ENCODE measurements around the gene MAPKAPK3. TPM values are rescaled to one million over a fixed set of nuclear protein-coding genes. Genes with fewer than 3 reads are reported as not detected.

MAPKAPK3 gene
- total RNA-seq, 1 experiment from 2014 or later: 88.2 TPM

DNA sequence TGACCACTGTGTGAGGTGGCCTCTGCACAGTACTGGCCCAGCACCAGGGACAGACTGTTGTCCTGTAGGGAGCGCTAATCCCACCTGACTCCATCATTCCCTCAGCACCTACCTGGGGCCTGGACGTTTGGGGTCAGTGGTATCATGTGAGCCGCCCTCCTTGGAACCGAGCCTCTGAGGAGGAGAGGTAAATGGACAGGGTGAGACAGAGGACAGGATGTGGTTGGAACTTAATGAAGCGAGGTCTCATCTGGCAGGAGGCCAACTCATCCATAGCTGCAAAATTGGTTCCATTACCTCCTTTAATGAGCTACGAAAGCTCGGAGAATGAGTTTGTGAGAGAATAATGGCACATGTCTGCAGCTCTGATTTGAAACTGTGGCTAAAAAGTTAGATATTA lies 13.9 kb downstream of the MAPKAPK3 start:
- CTCF ChIA-PET: no interaction called here

DNA sequence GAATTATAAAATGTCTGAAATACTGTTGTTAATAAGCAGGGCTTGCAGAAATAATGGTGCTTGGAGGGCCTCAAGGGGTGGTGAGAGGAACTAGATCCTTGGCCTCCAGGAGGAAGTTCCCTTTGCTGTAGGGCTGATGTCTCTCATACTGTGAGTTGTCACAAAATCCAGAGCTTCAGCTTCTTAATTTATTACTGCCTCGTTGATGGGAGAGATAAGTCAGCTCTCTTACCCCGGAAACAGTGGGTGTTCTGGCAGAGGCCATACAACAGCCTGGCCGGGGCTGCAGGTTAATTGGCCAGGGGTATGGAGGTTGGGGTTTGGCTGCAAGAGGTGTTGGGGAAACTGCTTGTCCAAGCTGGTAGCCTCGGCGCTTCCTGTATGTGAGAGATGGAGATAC lies 15.5 kb downstream of the MAPKAPK3 start:
- peaks cover 57% of the 10 kb centered on the region for H3K4me1 ChIP-seq (replicated peaks; ENCODE audit: insufficient read depth)
- peaks cover 17% of the 10 kb centered on the region; the same call in 1 of the 2 replicates for H3F3A ChIP-seq (ENCODE audit: insufficient read depth, low read depth)
- ChIA-PET POLR2A (ENCODE audit: unreplicated experiment) (no interaction called here), CTCF (interaction anchor here (0.6 to 0.8 kb wide), 2 partner anchors 20 to 1026 kb away, joined by 4 to 5 read pairs; no protein-coding TSS in a partner anchor)
- no peaks in the 10 kb centered on the region for H3K27me3 ChIP-seq (ENCODE audit: insufficient read depth, low read depth)
- no peaks in the 10 kb centered on the region for H3K36me3 ChIP-seq (ENCODE audit: low read depth)
- H4K20me1 ChIP-seq (ENCODE audit: insufficient read depth): no peaks in the 10 kb centered on the region
- H2AFZ ChIP-seq: no peak overlapping the region
- intact Hi-C loops (cut with micrococcal nuclease; ENCODE audit: unreplicated experiment): no loop called here
- peak in 1 of 2 experiments; percentile 81 for DNase-seq
- TF ChIP-seq, protein P1, sequence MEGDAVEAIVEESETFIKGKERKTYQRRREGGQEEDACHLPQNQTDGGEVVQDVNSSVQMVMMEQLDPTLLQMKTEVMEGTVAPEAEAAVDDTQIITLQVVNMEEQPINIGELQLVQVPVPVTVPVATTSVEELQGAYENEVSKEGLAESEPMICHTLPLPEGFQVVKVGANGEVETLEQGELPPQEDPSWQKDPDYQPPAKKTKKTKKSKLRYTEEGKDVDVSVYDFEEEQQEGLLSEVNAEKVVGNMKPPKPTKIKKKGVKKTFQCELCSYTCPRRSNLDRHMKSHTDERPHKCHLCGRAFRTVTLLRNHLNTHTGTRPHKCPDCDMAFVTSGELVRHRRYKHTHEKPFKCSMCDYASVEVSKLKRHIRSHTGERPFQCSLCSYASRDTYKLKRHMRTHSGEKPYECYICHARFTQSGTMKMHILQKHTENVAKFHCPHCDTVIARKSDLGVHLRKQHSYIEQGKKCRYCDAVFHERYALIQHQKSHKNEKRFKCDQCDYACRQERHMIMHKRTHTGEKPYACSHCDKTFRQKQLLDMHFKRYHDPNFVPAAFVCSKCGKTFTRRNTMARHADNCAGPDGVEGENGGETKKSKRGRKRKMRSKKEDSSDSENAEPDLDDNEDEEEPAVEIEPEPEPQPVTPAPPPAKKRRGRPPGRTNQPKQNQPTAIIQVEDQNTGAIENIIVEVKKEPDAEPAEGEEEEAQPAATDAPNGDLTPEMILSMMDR (conservative IDR thresholded peaks at IDR 0.05): no peak
- TF ChIP-seq EZH2 (IDR thresholded peaks at IDR 0.05; ENCODE audit: low read depth): no peak
- H3K9me2 ChIP-seq (ENCODE audit: insufficient read depth): no peaks in the 10 kb centered on the region
- H3K27ac ChIP-seq: peak overlapping the region; percentile 44; the same call in 1 of the 2 replicates
- H3K4me2 ChIP-seq: peak overlapping the region; percentile 51
- no peaks in the 10 kb centered on the region for H3K9me3 ChIP-seq (ENCODE audit: insufficient read depth, low read depth)
- BruUV-seq (replicated peaks): no TSS peak
- no peak overlapping the region for H3K4me3 ChIP-seq
- H3K79me2 ChIP-seq (ENCODE audit: low read depth): peaks cover 65% of the 10 kb centered on the region

More for the DNA sequence above, 13.9 kb downstream of the MAPKAPK3 start:
- no peaks in the 10 kb centered on the region for H3K9me3 ChIP-seq (ENCODE audit: insufficient read depth, low read depth)
- POLR2A ChIA-PET (ENCODE audit: unreplicated experiment): no interaction called here
- H3F3A ChIP-seq (ENCODE audit: insufficient read depth, low read depth): peaks cover 29% of the 10 kb centered on the region; the same call in 1 of the 2 replicates
- intact Hi-C loops (cut with micrococcal nuclease; ENCODE audit: unreplicated experiment): no loop called here
- no peaks in the 10 kb centered on the region for H3K9me2 ChIP-seq (ENCODE audit: insufficient read depth)
- no TSS peak for BruUV-seq (replicated peaks)
- no peak overlapping the region for H3K27ac ChIP-seq
- TF ChIP-seq EZH2 (IDR thresholded peaks at IDR 0.05; ENCODE audit: low read depth): no peak
- TF ChIP-seq, protein P1 (conservative IDR thresholded peaks at IDR 0.05): no peak
- H3K4me1 ChIP-seq (replicated peaks; ENCODE audit: insufficient read depth): peaks cover 72% of the 10 kb centered on the region
- no peak overlapping the region for H3K4me3 ChIP-seq
- H3K27me3 ChIP-seq (ENCODE audit: insufficient read depth, low read depth): no peaks in the 10 kb centered on the region
- no peaks in the 10 kb centered on the region for H3K36me3 ChIP-seq (ENCODE audit: low read depth)
- H4K20me1 ChIP-seq (ENCODE audit: insufficient read depth): no peaks in the 10 kb centered on the region
- DNase-seq: no peak
- H3K4me2 ChIP-seq: peak overlapping the region; percentile 21; the same call in 1 of the 2 replicates
- H2AFZ ChIP-seq: no peak overlapping the region
- H3K79me2 ChIP-seq (ENCODE audit: low read depth): peaks cover 72% of the 10 kb centered on the region

DNA sequence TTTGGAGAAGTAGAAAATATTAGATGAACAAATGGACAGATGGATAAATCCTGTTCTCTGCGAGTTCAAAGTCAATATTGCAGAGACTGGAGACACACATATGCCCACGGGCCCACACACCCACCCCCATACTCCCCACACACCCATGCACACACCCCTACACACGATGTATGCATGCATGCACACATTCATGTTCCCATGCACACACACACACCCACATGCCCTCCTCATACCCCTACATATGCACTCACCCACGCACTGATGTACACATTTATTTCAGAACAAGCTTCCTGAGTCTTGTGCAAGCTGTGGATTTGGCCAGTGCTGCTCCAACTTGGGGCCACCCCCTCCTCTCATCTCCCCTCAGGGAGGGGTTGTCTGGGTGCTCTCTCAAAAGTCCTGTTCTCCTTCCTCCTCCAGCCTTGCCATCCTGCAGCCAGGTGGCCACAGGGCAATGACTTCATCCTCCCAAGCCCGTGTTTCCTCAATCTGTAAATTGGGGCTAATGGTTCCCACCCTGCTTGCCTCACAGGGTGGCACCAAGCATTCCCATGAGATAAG lies 16.4 kb downstream of the MAPKAPK3 start:
- no peaks in the 10 kb centered on the region for H3K27me3 ChIP-seq (ENCODE audit: insufficient read depth, low read depth)
- no TSS peak for BruUV-seq (replicated peaks)
- H4K20me1 ChIP-seq (ENCODE audit: insufficient read depth): no peaks in the 10 kb centered on the region
- no peaks in the 10 kb centered on the region for H3K9me3 ChIP-seq (ENCODE audit: insufficient read depth, low read depth)
- ChIA-PET CTCF (no interaction called here), POLR2A (ENCODE audit: unreplicated experiment) (no interaction called here)
- H3K27ac ChIP-seq: no peak overlapping the region
- H3K79me2 ChIP-seq (ENCODE audit: low read depth): peaks cover 63% of the 10 kb centered on the region
- H3K4me2 ChIP-seq: 0 out of 2 replicates have a peak overlapping the region, but pooled peaks have one; percentile 51
- no peaks in the 10 kb centered on the region for H3K36me3 ChIP-seq (ENCODE audit: low read depth)
- no peaks in the 10 kb centered on the region for H3K9me2 ChIP-seq (ENCODE audit: insufficient read depth)
- peaks cover 48% of the 10 kb centered on the region for H3K4me1 ChIP-seq (replicated peaks; ENCODE audit: insufficient read depth)
- H3K4me3 ChIP-seq: no peak overlapping the region
- intact Hi-C loops (cut with micrococcal nuclease; ENCODE audit: unreplicated experiment): no loop called here
- DNase-seq: peak in 1 of 2 experiments; percentile 62
- TF ChIP-seq EZH2 (IDR thresholded peaks at IDR 0.05; ENCODE audit: low read depth): no peak
- TF ChIP-seq, protein P1 (conservative IDR thresholded peaks at IDR 0.05): no peak
- H3F3A ChIP-seq (ENCODE audit: insufficient read depth, low read depth): peaks cover 17% of the 10 kb centered on the region; the same call in 1 of the 2 replicates
- H2AFZ ChIP-seq: no peak overlapping the region
